Lower lobe of right lung (tissue), 2 donors: ENCODE data around the gene SNX12. TPM values are rescaled to one million over a fixed set of nuclear protein-coding genes. Genes with fewer than 3 reads are reported as not detected.

Experiments used
- ATAC-seq, 2 donors: fragments of 200-7000 bp; cut with Tn5 transposase; one replicate each; pipeline ENCODE4 v1.9.1; 2020 to 2022; ENCODE audit warnings: mild to moderate bottlenecking in 2 of 2, moderate library complexity in 2 of 2
- DNase-seq: peaks from one replicate; pipeline ENCODE4 v3.0.0-alpha.2; 2020
- H3K27ac ChIP-seq: fragments of 200-600 bp; one replicate; pipeline ENCODE4 v1.8.0; 2022
- H3K27me3 ChIP-seq: fragments of 200-600 bp; one replicate; pipeline ENCODE4 v1.8.0; 2022; ENCODE audit warnings: low read depth
- H3K36me3 ChIP-seq: fragments of 200-600 bp; one replicate; pipeline ENCODE4 v1.8.0; 2022; ENCODE audit warnings: mild to moderate bottlenecking
- H3K4me1 ChIP-seq: fragments of 200-600 bp; one replicate; pipeline ENCODE4 v1.8.0; 2022
- H3K4me3 ChIP-seq: fragments of 200-600 bp; one replicate; pipeline ENCODE4 v1.8.0; 2022; ENCODE audit warnings: mild to moderate bottlenecking
- H3K9me3 ChIP-seq: fragments of 200-600 bp; one replicate; pipeline ENCODE4 v1.8.0; 2022
- intact Hi-C: fragments of 100-400 bp; cut with DNase I; formaldehyde crosslinking; loops from one replicate; pipeline ENCODE4 v1.11.0; 2022
- total RNA-seq: library from RNA; stranded (reverse); fragmentation: NEBNext Ultra II Directional; extraction: Animal tissue kit (Norgen Biotek cat#: 25700); gene quantifications from one replicate; pipeline ENCODE4 v1.2.1, GENCODE V29; 2021
- TF ChIP-seq, protein P1 (sequence below): fragments of 200-600 bp; IDR thresholded peaks from one replicate; pipeline ENCODE4 v1.8.0; 2022; ENCODE audit warnings: antibody characterized with exemption, mild to moderate bottlenecking
- donor health status: DM: no; HTN: yes; CAD: no; lungs with severe emphysema.

Gene SNX12
- total RNA-seq, 1 donor from 2014 or later: 47.7 TPM

DNA sequence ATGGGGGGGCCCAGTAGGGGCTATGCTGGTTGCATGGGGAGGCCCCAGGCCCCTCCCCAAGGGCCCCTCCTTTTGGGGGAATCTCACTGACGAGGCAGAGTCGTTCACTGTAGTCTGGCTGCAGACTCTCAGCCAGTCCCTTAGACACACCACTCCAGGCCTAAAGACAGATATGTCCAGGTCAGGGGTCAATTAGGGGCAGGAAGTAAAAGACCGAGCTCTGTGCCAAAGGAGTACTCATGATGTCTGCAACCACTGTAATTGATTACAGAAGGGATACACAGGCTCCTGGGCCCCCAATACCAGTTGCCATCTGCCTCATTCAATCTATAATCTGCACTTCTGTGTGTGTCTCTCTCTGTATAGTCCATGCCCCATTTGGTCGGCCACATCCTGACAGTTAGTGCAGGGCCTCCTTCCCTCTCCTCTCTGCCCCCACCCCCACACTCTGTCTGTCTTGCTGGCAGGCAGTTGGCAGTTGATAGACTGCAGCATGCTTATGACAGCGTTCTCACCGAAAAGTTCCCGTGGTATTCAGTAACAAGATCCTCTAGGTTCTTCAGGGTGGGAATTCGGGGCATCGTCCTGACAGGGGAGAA lies 39.7 kb upstream of the SNX12 start:
- DNase-seq (no peak), ATAC-seq (no peak)
- H3K27ac ChIP-seq: no peak overlapping the region
- no peak overlapping the region for H3K4me3 ChIP-seq
- no peaks in the 10 kb centered on the region for H3K4me1 ChIP-seq
- H3K36me3 ChIP-seq: no peaks in the 10 kb centered on the region
- TF ChIP-seq, protein P1, sequence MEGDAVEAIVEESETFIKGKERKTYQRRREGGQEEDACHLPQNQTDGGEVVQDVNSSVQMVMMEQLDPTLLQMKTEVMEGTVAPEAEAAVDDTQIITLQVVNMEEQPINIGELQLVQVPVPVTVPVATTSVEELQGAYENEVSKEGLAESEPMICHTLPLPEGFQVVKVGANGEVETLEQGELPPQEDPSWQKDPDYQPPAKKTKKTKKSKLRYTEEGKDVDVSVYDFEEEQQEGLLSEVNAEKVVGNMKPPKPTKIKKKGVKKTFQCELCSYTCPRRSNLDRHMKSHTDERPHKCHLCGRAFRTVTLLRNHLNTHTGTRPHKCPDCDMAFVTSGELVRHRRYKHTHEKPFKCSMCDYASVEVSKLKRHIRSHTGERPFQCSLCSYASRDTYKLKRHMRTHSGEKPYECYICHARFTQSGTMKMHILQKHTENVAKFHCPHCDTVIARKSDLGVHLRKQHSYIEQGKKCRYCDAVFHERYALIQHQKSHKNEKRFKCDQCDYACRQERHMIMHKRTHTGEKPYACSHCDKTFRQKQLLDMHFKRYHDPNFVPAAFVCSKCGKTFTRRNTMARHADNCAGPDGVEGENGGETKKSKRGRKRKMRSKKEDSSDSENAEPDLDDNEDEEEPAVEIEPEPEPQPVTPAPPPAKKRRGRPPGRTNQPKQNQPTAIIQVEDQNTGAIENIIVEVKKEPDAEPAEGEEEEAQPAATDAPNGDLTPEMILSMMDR: no peak
- intact Hi-C loops: no loop called here
- no peaks in the 10 kb centered on the region for H3K9me3 ChIP-seq
- H3K27me3 ChIP-seq: no peaks in the 10 kb centered on the region

- DNase-seq (no peak), ATAC-seq (no peak)
- intact Hi-C loops: no loop called here
- Histone ChIP-seq H3K4me1 (no peaks in the 10 kb centered on the region), H3K27me3 (no peaks in the 10 kb centered on the region), H3K9me3 (no peaks in the 10 kb centered on the region), H3K4me3 (no peak overlapping the region), H3K36me3 (no peaks in the 10 kb centered on the region), H3K27ac (no peak overlapping the region)
- TF ChIP-seq, protein P1: no peak
These were observed 39.1 kb upstream of the SNX12 start for GRCh38 chrX:71107245-71107644.

- no peaks in the 10 kb centered on the region for H3K27me3 ChIP-seq
- no peaks in the 10 kb centered on the region for H3K9me3 ChIP-seq
- H3K4me1 ChIP-seq: no peaks in the 10 kb centered on the region
- DNase-seq: no peak
- intact Hi-C loops: no loop called here
- no peaks in the 10 kb centered on the region for H3K36me3 ChIP-seq
- TF ChIP-seq, protein P1: no peak
- no peak within 1 kb of the TSS for H3K4me3 ChIP-seq
- ATAC-seq: peak in 1 of 2 donors; percentile 14
- H3K27ac ChIP-seq: no peak within 1 kb of the TSS
These were observed 38.3 kb upstream of the SNX12 start, which contains the start of gene CXorf65 for GRCh38 chrX:71106427-71106826. CXorf65 (minus strand) TSS chrX:71106740; CDS start chrX:71106556, 184 bp downstream.

DNA sequence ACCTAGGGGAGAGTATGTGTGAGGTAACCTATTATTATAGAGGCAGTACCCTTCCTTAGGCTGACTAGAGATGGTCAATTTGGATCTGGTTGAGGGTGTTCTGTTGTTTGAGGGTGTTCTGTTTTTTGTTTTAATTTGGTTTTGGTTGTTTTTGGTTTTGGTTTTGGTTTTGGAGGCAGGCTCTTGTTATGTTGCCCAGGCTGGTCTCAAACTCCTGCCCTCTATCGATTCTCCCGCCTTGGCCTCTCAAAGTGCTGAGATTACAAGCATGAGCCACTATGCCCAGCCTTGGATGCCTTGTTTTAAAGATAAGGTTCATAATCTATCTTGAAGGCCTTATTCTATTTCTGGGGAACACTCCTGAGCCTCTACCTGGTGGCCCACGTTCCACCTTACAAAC lies 37.5 kb upstream of the SNX12 start:
- ATAC-seq: no peak

GRCh38 chrX:71103110-71103983 lies 35.2 kb upstream of the SNX12 start:
- Histone ChIP-seq H3K4me3 (no peak overlapping the region), H3K27me3 (no peaks in the 10 kb centered on the region), H3K36me3 (no peaks in the 10 kb centered on the region), H3K27ac (peak overlapping the region; percentile 53), H3K9me3 (no peaks in the 10 kb centered on the region), H3K4me1 (no peaks in the 10 kb centered on the region)
- DNase-seq (peak; percentile 46), ATAC-seq (peak; percentile 28 to 61)
- TF ChIP-seq, protein P1: no peak
- intact Hi-C loops: no loop called here

More for the DNA sequence above, 37.5 kb upstream of the SNX12 start:
- H3K4me3 ChIP-seq: no peak overlapping the region
- no peaks in the 10 kb centered on the region for H3K4me1 ChIP-seq
- H3K36me3 ChIP-seq: no peaks in the 10 kb centered on the region
- intact Hi-C loops: no loop called here
- no peaks in the 10 kb centered on the region for H3K9me3 ChIP-seq
- no peak for DNase-seq
- H3K27me3 ChIP-seq: no peaks in the 10 kb centered on the region
- no peak overlapping the region for H3K27ac ChIP-seq
- TF ChIP-seq, protein P1: no peak
